Transverse colon (tissue), 4 donors: ENCODE measurements around the gene B9D1. TPM values are rescaled to one million over a fixed set of nuclear protein-coding genes. Genes with fewer than 3 reads are reported as not detected.

Experiments used
- DNase-seq: peaks from one replicate; pipeline ENCODE4 v3.0.0-alpha.2; 2019
- H3K27ac ChIP-seq, 4 donors: fragments of 200-600 bp; sonication (generic); 2 replicates each; pipeline ENCODE4 v1.5.1; 2016 to 2018; ENCODE audit warnings: inconsistent platforms in 4 of 4
- H3K27me3 ChIP-seq: fragments of 200-600 bp; sonication (generic); 2 replicates; pipeline ENCODE4 v1.5.1; 2017; ENCODE audit warnings: inconsistent platforms
- H3K36me3 ChIP-seq, 4 donors: fragments of 200-600 bp; sonication (generic); 2 replicates each; pipeline ENCODE4 v1.5.1; 2017 to 2019; ENCODE audit warnings: inconsistent platforms in 4 of 4
- H3K4me1 ChIP-seq, 4 donors: fragments of 200-600 bp; sonication (generic); 2 replicates each; pipeline ENCODE4 v1.5.1; 2017 to 2020; ENCODE audit warnings: inconsistent platforms in 4 of 4
- H3K4me3 ChIP-seq, 4 donors: fragments of 200-600 bp; sonication (generic); 1 replicate in 1 of 4; 2 replicates in 3 of 4; pipeline versions ENCODE4 v1.5.1 to v1.6.1; 2017 to 2019; ENCODE audit warnings: inconsistent platforms in 4 of 4
- H3K9me3 ChIP-seq, 2 donors: fragments of 200-600 bp; sonication (generic); 2 replicates each; pipeline ENCODE4 v1.5.1; 2017 to 2019; ENCODE audit warnings: inconsistent platforms in 2 of 2
- EP300 ChIP-seq: sonication (generic); formaldehyde crosslinking; IDR thresholded peaks from one replicate; pipeline ENCODE4 v1.6.1; 2017; ENCODE audit warnings: antibody characterized with exemption, low read depth
- POLR2A ChIP-seq: fragments of 450-650 bp; IDR thresholded peaks from one replicate; pipeline ENCODE4 v1.6.1; 2016; ENCODE audit warnings: antibody characterized with exemption, mild to moderate bottlenecking, moderate library complexity
- POLR2AphosphoS5 ChIP-seq, 3 donors: sonication (generic); formaldehyde crosslinking; IDR thresholded peaks; one replicate each; pipeline ENCODE4 v1.6.1; 2016; ENCODE audit warnings: antibody characterized with exemption in 3 of 3
- WGBS, 2 donors: methylation state at CpG; one replicate each; pipeline ENCODE4 v1.1.5; 2018; ENCODE audit warnings: low coverage in 1 of 2; 5-methylcytosine and 5-hydroxymethylcytosine counted together
- in situ Hi-C, 4 donors: fragments of 200-750 bp; cut with MboI; loops; one replicate each; pipeline versions ENCODE4 v1.15.0 to v1.15.1; 2017; ENCODE audit warnings: low sequenced_read_pairs in 3 of 4, low pct_ligation_motif_present in 1 of 4, low pct_unique_long_range_greater_than_20kb in 1 of 4
- intact Hi-C: fragments of 100-400 bp; cut with DNase I; formaldehyde crosslinking; loops from one replicate; pipeline ENCODE4 v1.15.1; 2023; ENCODE audit warnings: low total_unique reads
- small RNA-seq, 4 donors: library from RNA; depleted of rRNA; stranded (forward); fragments of <200 nt; gene quantifications; one replicate each; pipeline ENCODE3, GENCODE V24; 2016
- total RNA-seq, 4 donors: library from RNA; depleted of rRNA; stranded (reverse); fragments of >200 nt; gene quantifications; one replicate each; pipeline ENCODE4 v1.1.0, GENCODE V29; 2016
- TF ChIP-seq, protein P1 (sequence below), 5 experiments: fragments of 200-600 bp in 3 of 5; fragments of 450-650 bp in 2 of 5; sonication (generic) in 3 of 5; IDR thresholded peaks; 1 replicate in 2 of 5; 2 replicates in 3 of 5; pipeline ENCODE4 v1.5.1; 2016 to 2017; ENCODE audit warnings: antibody characterized with exemption in 5 of 5, inconsistent platforms in 3 of 5, mild to moderate bottlenecking in 2 of 5, moderate library complexity in 1 of 5

The B9D1 gene
- total RNA-seq, 4 donors from 2014 or later: 6.0 to 17.6 (median 9.5) TPM

DNA sequence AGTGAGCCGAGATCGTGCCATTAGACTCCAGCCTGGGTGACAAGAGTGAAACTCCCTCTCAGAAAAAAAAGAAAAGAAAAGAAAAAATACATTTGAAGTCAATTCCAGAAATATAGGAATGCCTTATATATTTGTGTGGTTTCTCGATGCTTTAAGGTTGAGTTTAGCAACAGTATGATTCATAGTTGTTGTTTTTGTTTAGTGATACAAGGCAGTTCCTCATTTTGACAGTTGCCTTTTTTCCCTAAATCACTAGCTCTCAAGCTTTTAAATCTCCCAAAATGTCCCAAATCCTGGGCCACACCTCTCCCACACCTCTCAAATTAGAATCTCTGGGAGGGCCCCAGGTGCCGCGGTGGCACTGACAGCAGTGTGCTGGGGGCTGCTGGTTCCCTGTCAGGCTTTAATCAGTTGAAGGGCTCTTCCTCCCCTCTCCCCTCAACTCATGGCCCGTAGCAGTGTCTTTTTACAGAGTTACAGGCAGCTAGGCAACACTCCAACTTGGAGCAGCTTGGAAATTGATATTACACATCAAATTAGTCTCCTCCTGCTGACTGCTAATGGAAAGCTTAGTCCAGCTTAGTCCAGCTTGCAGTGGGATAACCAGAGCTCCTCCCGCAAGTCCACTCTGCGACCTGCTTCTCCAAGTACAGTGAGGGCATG, 66.9 kb downstream of the B9D1 start:
- intact Hi-C loops: no loop called here

GRCh38 chr17:19294443-19294842, 68.1 kb downstream of the B9D1 start:
- intact Hi-C loops (no loop called here), in situ Hi-C loops (no loop called here)
- H3K36me3 ChIP-seq: no peaks in the 10 kb centered on the region
- H3K27ac ChIP-seq: no peak overlapping the region
- H3K27me3 ChIP-seq: no peaks in the 10 kb centered on the region
- H3K9me3 ChIP-seq: no peaks in the 10 kb centered on the region
- H3K4me3 ChIP-seq: no peak overlapping the region
- no peak for DNase-seq
- no peak for TF ChIP-seq POLR2AphosphoS5 (IDR thresholded peaks at IDR 0.05)
- TF ChIP-seq POLR2A: no peak
- no peak for TF ChIP-seq EP300
- TF ChIP-seq, protein P1, sequence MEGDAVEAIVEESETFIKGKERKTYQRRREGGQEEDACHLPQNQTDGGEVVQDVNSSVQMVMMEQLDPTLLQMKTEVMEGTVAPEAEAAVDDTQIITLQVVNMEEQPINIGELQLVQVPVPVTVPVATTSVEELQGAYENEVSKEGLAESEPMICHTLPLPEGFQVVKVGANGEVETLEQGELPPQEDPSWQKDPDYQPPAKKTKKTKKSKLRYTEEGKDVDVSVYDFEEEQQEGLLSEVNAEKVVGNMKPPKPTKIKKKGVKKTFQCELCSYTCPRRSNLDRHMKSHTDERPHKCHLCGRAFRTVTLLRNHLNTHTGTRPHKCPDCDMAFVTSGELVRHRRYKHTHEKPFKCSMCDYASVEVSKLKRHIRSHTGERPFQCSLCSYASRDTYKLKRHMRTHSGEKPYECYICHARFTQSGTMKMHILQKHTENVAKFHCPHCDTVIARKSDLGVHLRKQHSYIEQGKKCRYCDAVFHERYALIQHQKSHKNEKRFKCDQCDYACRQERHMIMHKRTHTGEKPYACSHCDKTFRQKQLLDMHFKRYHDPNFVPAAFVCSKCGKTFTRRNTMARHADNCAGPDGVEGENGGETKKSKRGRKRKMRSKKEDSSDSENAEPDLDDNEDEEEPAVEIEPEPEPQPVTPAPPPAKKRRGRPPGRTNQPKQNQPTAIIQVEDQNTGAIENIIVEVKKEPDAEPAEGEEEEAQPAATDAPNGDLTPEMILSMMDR (IDR thresholded peaks at IDR 0.05): no peak
- peaks cover 10 to 42% (median 15%) of the 10 kb centered on the region in 4 donors for H3K4me1 ChIP-seq
- 63 to 84% methylated on average over 3 of the region's 3 CpGs for WGBS, 2 donors

More for the DNA sequence above, 66.9 kb downstream of the B9D1 start:
- no peak for DNase-seq
- 73 to 85% methylated on average over 2 to 8 of the region's 8 CpGs for WGBS, 2 donors
- H3K27ac ChIP-seq: no peak overlapping the region
- in situ Hi-C loops: no loop called here
- no peak overlapping the region for H3K4me3 ChIP-seq
- H3K27me3 ChIP-seq: no peaks in the 10 kb centered on the region
- H3K4me1 ChIP-seq: peaks cover 4 to 41% (median 11%) of the 10 kb centered on the region in 4 donors
- no peak for TF ChIP-seq POLR2A
- TF ChIP-seq, protein P1 (IDR thresholded peaks at IDR 0.05): no peak
- no peak for TF ChIP-seq EP300
- no peak for TF ChIP-seq POLR2AphosphoS5 (IDR thresholded peaks at IDR 0.05)
- H3K9me3 ChIP-seq: no peaks in the 10 kb centered on the region
- H3K36me3 ChIP-seq: no peaks in the 10 kb centered on the region

Small RNA genes within 50 kb of the gene (small RNA-seq; reads per million reads assigned to genes)
- 2.1 to 12.9 (median 10.4) reads per million in 4 donors for gene MIR1180

Other genes with a start within 250 kb of the B9D1 start
- gene GRAPL, start 235.1 kb downstream of the B9D1 start, total RNA-seq: 1 to 10 TPM in 2 of 4 donors, not detected in 2; 2.2 to 4.1 TPM
- gene EPN2, start 125.4 kb downstream of the B9D1 start, total RNA-seq: 10 to 100 TPM; 30.4 to 98.7 (median 65.5) TPM
- 100 to 1,000 TPM in 1 of 4 donors, 10 to 100 TPM in 3; 15.3 to 112 (median 48.3) TPM for gene MAPK7, start 15.8 kb upstream of the B9D1 start, total RNA-seq
- gene MFAP4, start 24.5 kb upstream of the B9D1 start, total RNA-seq: 10 to 100 TPM; 39.7 to 67.3 (median 51.5) TPM
- 1 to 10 TPM; 2.2 to 7.2 (median 3.9) TPM for gene RNF112, start 48.5 kb upstream of the B9D1 start, total RNA-seq
- under 1 TPM in 2 of 4 donors, not detected in 2; 0.32 to 0.96 TPM for gene SLC47A1, start 171.1 kb upstream of the B9D1 start, total RNA-seq